Ectodermal cell (in vitro differentiated cells): ENCODE measurements around the gene STXBP6.
A peak's percentile ranks its signal among the peaks of the same experiment; 100 is the strongest.

ENCODE experiments used
- H3K27ac ChIP-seq: 2 replicates; pipeline ENCODE4 v1.7.0; 2013; ENCODE audit warnings: mild to moderate bottlenecking, low read depth, low read length; ENCODE audit not compliant: insufficient read depth, poor library complexity, severe bottlenecking
- H3K27me3 ChIP-seq: 2 replicates; pipeline ENCODE4 v1.7.0; 2013; ENCODE audit warnings: mild to moderate bottlenecking, low read length; ENCODE audit not compliant: insufficient read depth, control insufficient read depth, poor library complexity, severe bottlenecking
- H3K36me3 ChIP-seq: one replicate; pipeline ENCODE4 v1.7.0; 2013; ENCODE audit warnings: low read length; ENCODE audit not compliant: control insufficient read depth, insufficient read depth
- H3K4me1 ChIP-seq: one replicate; pipeline ENCODE4 v1.7.0; 2013; ENCODE audit warnings: low read length; ENCODE audit not compliant: control insufficient read depth, insufficient read depth
- H3K4me3 ChIP-seq: 2 replicates; pipeline ENCODE4 v1.7.0; 2013; ENCODE audit warnings: low read depth, low read length, control low read depth; ENCODE audit not compliant: insufficient read depth
- H3K9me3 ChIP-seq: 2 replicates; pipeline ENCODE4 v1.7.0; 2013; ENCODE audit warnings: mild to moderate bottlenecking, low read length, moderate library complexity; ENCODE audit not compliant: control insufficient read depth
- WGBS, 2 experiments: methylation state at CpG; one replicate each; pipeline ENCODE4 v1.1.7; 2013; ENCODE audit warnings: missing lambda C conversion rate in 2 of 2; 5-methylcytosine and 5-hydroxymethylcytosine counted together

The STXBP6 gene

GRCh38 chr14:25017562-25017961 lies 32.4 kb downstream of the STXBP6 start:
- Histone ChIP-seq H3K4me3 (no peak overlapping the region), H3K9me3 (no peaks in the 10 kb centered on the region), H3K4me1 (no peaks in the 10 kb centered on the region), H3K27me3 (no peaks in the 10 kb centered on the region), H3K36me3 (no peaks in the 10 kb centered on the region), H3K27ac (no peak overlapping the region)
- 82 to 87% methylated on average over 2 of the region's 2 CpGs for WGBS, 2 experiments

GRCh38 chr14:25015761-25016160 lies 34.2 kb downstream of the STXBP6 start:
- H3K4me3 ChIP-seq = no peak overlapping the region
- no peaks in the 10 kb centered on the region for H3K36me3 ChIP-seq

GRCh38 chr14:25014440-25014839 lies 35.5 kb downstream of the STXBP6 start:
- H3K36me3 ChIP-seq = no peaks in the 10 kb centered on the region
- no peak overlapping the region for H3K4me3 ChIP-seq
- H3K27ac ChIP-seq = no peak overlapping the region
- peaks cover 7% of the 10 kb centered on the region for H3K4me1 ChIP-seq
- no peaks in the 10 kb centered on the region for H3K27me3 ChIP-seq
- 95 to 98% methylated on average over 2 to 3 of the region's 4 CpGs for WGBS, 2 experiments
- no peaks in the 10 kb centered on the region for H3K9me3 ChIP-seq

More at GRCh38 chr14:25015761-25016160, 34.2 kb downstream of the STXBP6 start:
- Histone ChIP-seq H3K4me1 (no peaks in the 10 kb centered on the region), H3K9me3 (no peaks in the 10 kb centered on the region), H3K27me3 (no peaks in the 10 kb centered on the region), H3K27ac (no peak overlapping the region)
- 100% methylated on average over 1 of the region's 1 CpG for WGBS, 2 experiments

- Histone ChIP-seq H3K4me3 (no peak overlapping the region), H3K36me3 (no peaks in the 10 kb centered on the region), H3K27me3 (no peaks in the 10 kb centered on the region), H3K4me1 (peaks cover 18% of the 10 kb centered on the region), H3K27ac (no peak overlapping the region), H3K9me3 (no peaks in the 10 kb centered on the region)
- WGBS, 2 experiments = 93 to 100% methylated on average over 1 of the region's 1 CpG
Measured at GRCh38 chr14:25011095-25011494, 38.9 kb downstream of the STXBP6 start.

- WGBS, 2 experiments = 95 to 100% methylated on average over 2 to 3 of the region's 3 CpGs
- no peak overlapping the region for H3K27ac ChIP-seq
Measured at GRCh38 chr14:25010471-25010870, 39.5 kb downstream of the STXBP6 start.

GRCh38 chr14:25009891-25010290 lies 40.1 kb downstream of the STXBP6 start:
- WGBS, 2 experiments = 61 to 64% methylated on average over 3 of the region's 3 CpGs
- Histone ChIP-seq H3K27me3 (no peaks in the 10 kb centered on the region), H3K27ac (peak overlapping the region; percentile 85), H3K36me3 (no peaks in the 10 kb centered on the region), H3K9me3 (no peaks in the 10 kb centered on the region), H3K4me3 (no peak overlapping the region), H3K4me1 (peaks cover 18% of the 10 kb centered on the region)

More at GRCh38 chr14:25010471-25010870, 39.5 kb downstream of the STXBP6 start:
- Histone ChIP-seq H3K4me1 (peaks cover 18% of the 10 kb centered on the region), H3K27me3 (no peaks in the 10 kb centered on the region), H3K9me3 (no peaks in the 10 kb centered on the region), H3K36me3 (no peaks in the 10 kb centered on the region), H3K4me3 (no peak overlapping the region)

- 95 to 97% methylated on average over 1 of the region's 1 CpG for whole genome bisulfite sequencing, 2 experiments
- Histone ChIP-seq H3K4me3 (no peak overlapping the region), H3K9me3 (no peaks in the 10 kb centered on the region), H3K4me1 (peaks cover 18% of the 10 kb centered on the region), H3K27me3 (no peaks in the 10 kb centered on the region), H3K27ac (no peak overlapping the region), H3K36me3 (no peaks in the 10 kb centered on the region)
Measured at GRCh38 chr14:25007832-25008231, 42.1 kb downstream of the STXBP6 start.

GRCh38 chr14:25006961-25007795 lies 42.8 kb downstream of the STXBP6 start:
- H3K27ac ChIP-seq = no peak overlapping the region
- H3K4me3 ChIP-seq = no peak overlapping the region
- 87 to 92% methylated on average over 7 to 8 of the region's 9 CpGs for WGBS, 2 experiments
- no peaks in the 10 kb centered on the region for H3K27me3 ChIP-seq
- H3K9me3 ChIP-seq = no peaks in the 10 kb centered on the region
- peaks cover 18% of the 10 kb centered on the region for H3K4me1 ChIP-seq
- no peaks in the 10 kb centered on the region for H3K36me3 ChIP-seq

- Histone ChIP-seq H3K4me3 (no peak overlapping the region), H3K9me3 (no peaks in the 10 kb centered on the region), H3K4me1 (peaks cover 18% of the 10 kb centered on the region), H3K27ac (no peak overlapping the region), H3K36me3 (no peaks in the 10 kb centered on the region), H3K27me3 (no peaks in the 10 kb centered on the region)
- WGBS, 2 experiments = 91% methylated on average over 3 of the region's 3 CpGs
Measured at GRCh38 chr14:25006031-25006430, 43.9 kb downstream of the STXBP6 start.

GRCh38 chr14:25004389-25004809 lies 45.5 kb downstream of the STXBP6 start:
- no peak overlapping the region for H3K4me3 ChIP-seq
- no peaks in the 10 kb centered on the region for H3K9me3 ChIP-seq
- peaks cover 10% of the 10 kb centered on the region for H3K4me1 ChIP-seq
- WGBS, 2 experiments = 92 to 100% methylated on average over 1 of the region's 1 CpG
- no peak overlapping the region for H3K27ac ChIP-seq
- H3K36me3 ChIP-seq = no peaks in the 10 kb centered on the region
- H3K27me3 ChIP-seq = no peaks in the 10 kb centered on the region
